Measurements from ENCODE around the gene PRICKLE2.

The PRICKLE2 gene

GRCh38 chr3:64063983-64064438 is 161.3 kb downstream of the PRICKLE2 start:
- DNase-seq = no peak

- DNase-seq = no peak
These were observed 161.9 kb downstream of the PRICKLE2 start for GRCh38 chr3:64063207-64063982.

- no peak for DNase-seq
These were observed 163.6 kb downstream of the PRICKLE2 start for GRCh38 chr3:64061628-64062027.

- DNase-seq = no peak
These were observed 165.6 kb downstream of the PRICKLE2 start for GRCh38 chr3:64059484-64060175.

- DNase-seq = no peak
These were observed 166.7 kb downstream of the PRICKLE2 start for GRCh38 chr3:64058566-64058965.

GRCh38 chr3:64057231-64057630 is 168.0 kb downstream of the PRICKLE2 start:
- DNase-seq = no peak

- DNase-seq = no peak
These were observed 168.6 kb downstream of the PRICKLE2 start for GRCh38 chr3:64056606-64057180.

- no peak for DNase-seq
These were observed 170.2 kb downstream of the PRICKLE2 start for GRCh38 chr3:64055076-64055475.

- no peak for DNase-seq
These were observed 170.8 kb downstream of the PRICKLE2 start for GRCh38 chr3:64054488-64054887.

GRCh38 chr3:64053581-64053980 is 171.7 kb downstream of the PRICKLE2 start:
- no peak for DNase-seq

- DNase-seq = no peak
These were observed 172.1 kb downstream of the PRICKLE2 start for GRCh38 chr3:64053117-64053516.

GRCh38 chr3:64049832-64050231 is 175.4 kb downstream of the PRICKLE2 start:
- no peak for DNase-seq

GRCh38 chr3:64049136-64049535 is 176.1 kb downstream of the PRICKLE2 start:
- no peak for DNase-seq

GRCh38 chr3:64048631-64049061 is 176.6 kb downstream of the PRICKLE2 start:
- no peak for DNase-seq

- no peak for DNase-seq
These were observed 177.5 kb downstream of the PRICKLE2 start for GRCh38 chr3:64047787-64048186.

GRCh38 chr3:64046996-64047594 is 178.2 kb downstream of the PRICKLE2 start:
- DNase-seq = no peak

- DNase-seq = no peak
These were observed 178.7 kb downstream of the PRICKLE2 start for GRCh38 chr3:64046592-64046991.

GRCh38 chr3:64042952-64043351 is 182.3 kb downstream of the PRICKLE2 start:
- no peak for DNase-seq
